KMS-11 (cell line): ENCODE measurements around the gene MILR1.

Source experiments
- H2AFZ ChIP-seq: fragments of 200-600 bp; sonication (generic); 2 replicates; pipeline ENCODE4 v1.6.1; 2016; ENCODE audit warnings: antibody characterized with exemption, mixed run types, low read depth
- H3K27ac ChIP-seq: fragments of 200-600 bp; sonication (generic); 2 replicates; pipeline ENCODE4 v1.6.1; 2016; ENCODE audit warnings: mild to moderate bottlenecking, mixed run types
- H3K27me3 ChIP-seq: fragments of 200-600 bp; sonication (generic); 2 replicates; pipeline ENCODE4 v1.6.1; 2017; ENCODE audit warnings: mild to moderate bottlenecking, low read depth, mixed run types, moderate library complexity; ENCODE audit not compliant: insufficient read depth
- H3K36me3 ChIP-seq: fragments of 200-600 bp; sonication (generic); 2 replicates; pipeline ENCODE4 v1.6.1; 2017; ENCODE audit warnings: mild to moderate bottlenecking, mixed run types; ENCODE audit not compliant: insufficient read depth
- H3K4me1 ChIP-seq: fragments of 200-600 bp; sonication (generic); 2 replicates; pipeline ENCODE4 v1.6.1; 2016; ENCODE audit warnings: mild to moderate bottlenecking, low read depth, mixed run types; ENCODE audit not compliant: poor library complexity, severe bottlenecking
- H3K4me2 ChIP-seq: fragments of 200-600 bp; sonication (generic); 2 replicates; pipeline ENCODE4 v1.7.0; 2016; ENCODE audit warnings: mild to moderate bottlenecking, mixed run types
- H3K4me3 ChIP-seq: fragments of 200-600 bp; sonication (generic); IDR thresholded peaks from 2 replicates; pipeline ENCODE4 v1.6.1; 2017; ENCODE audit warnings: low read depth, low read length, mixed read lengths; ENCODE audit not compliant: insufficient read depth
- H3K79me2 ChIP-seq: fragments of 200-600 bp; sonication (generic); 2 replicates; pipeline ENCODE4 v1.6.1; 2016; ENCODE audit warnings: low read depth, mixed run types; ENCODE audit not compliant: insufficient read depth
- H3K9ac ChIP-seq: fragments of 200-600 bp; sonication (generic); 2 replicates; pipeline ENCODE4 v1.6.1; 2016; ENCODE audit warnings: mild to moderate bottlenecking, mixed run types
- H4K20me1 ChIP-seq: fragments of 200-600 bp; sonication (generic); 2 replicates; pipeline ENCODE4 v1.6.1; 2016; ENCODE audit warnings: mild to moderate bottlenecking, mixed run types; ENCODE audit not compliant: insufficient read depth
- CTCF ChIP-seq: fragments of 200-600 bp; sonication (generic); conservative IDR thresholded peaks from 2 replicates; pipeline ENCODE4 v1.6.1; 2017; ENCODE audit warnings: low read depth, mild to moderate bottlenecking, antibody characterized with exemption, low read length, moderate library complexity, mixed read lengths

MILR1 gene, protein sequence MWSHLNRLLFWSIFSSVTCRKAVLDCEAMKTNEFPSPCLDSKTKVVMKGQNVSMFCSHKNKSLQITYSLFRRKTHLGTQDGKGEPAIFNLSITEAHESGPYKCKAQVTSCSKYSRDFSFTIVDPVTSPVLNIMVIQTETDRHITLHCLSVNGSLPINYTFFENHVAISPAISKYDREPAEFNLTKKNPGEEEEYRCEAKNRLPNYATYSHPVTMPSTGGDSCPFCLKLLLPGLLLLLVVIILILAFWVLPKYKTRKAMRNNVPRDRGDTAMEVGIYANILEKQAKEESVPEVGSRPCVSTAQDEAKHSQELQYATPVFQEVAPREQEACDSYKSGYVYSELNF

DNA sequence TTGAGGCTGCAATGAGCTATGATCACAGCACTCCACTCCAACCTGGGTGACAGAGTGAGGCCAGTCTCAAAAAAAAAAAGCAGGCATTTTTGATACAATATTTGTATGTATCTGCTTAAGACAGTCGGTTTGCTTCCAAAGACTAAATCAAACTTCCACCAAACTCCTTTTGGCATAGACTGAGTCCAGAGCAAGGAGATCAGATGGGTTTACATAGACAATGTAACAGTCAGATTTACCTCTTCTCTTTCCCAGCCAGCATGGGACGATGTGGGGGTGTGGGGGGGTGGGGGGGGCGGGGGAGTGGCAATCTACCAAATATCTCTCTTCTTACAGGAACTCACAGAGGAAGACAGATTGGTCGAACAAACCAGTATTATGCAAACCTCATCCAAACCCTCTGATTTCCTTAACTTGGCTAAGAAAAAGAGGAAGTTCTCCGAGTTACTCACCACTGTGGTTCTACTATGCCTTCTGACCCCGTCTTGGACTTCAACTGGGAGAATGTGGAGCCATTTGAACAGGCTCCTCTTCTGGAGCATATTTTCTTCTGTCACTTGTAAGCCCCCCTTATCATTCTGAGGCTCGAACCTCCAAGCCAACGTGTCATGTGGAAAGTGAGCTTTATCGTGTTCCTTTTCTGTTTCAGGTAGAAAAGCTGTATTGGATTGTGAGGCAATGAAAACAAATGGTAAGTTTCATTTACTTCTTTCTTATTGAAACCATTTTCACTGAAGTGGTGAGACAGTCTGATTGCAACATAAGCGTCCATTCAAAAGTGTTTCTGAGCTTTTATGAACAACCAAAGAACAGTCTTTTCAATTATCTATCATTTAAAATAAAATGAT is at the start of gene MILR1:
Gene MILR1 (plus strand): TSS at position 451 of the 848 bp plus-strand sequence. CDS start 54 bp downstream, at position 505.
- H3K27ac ChIP-seq = no peak within 1 kb of the TSS
- H3K4me3 ChIP-seq = no peak within 1 kb of the TSS
- H2AFZ ChIP-seq = no peak within 1 kb of the TSS
- no peak within 1 kb of the TSS for H3K4me2 ChIP-seq
- no peaks in the 10 kb centered on the region for H3K4me1 ChIP-seq
- no peaks in the 10 kb centered on the region for H3K79me2 ChIP-seq
- no peak for TF ChIP-seq CTCF
- no peaks in the 10 kb centered on the region for H4K20me1 ChIP-seq
- H3K36me3 ChIP-seq = no peaks in the 10 kb centered on the region
- no peaks in the 10 kb centered on the region for H3K27me3 ChIP-seq
- no peak within 1 kb of the TSS for H3K9ac ChIP-seq

- Histone ChIP-seq H4K20me1 (no peaks in the 10 kb centered on the region), H3K79me2 (no peaks in the 10 kb centered on the region), H3K4me2 (no peak overlapping the region), H3K4me3 (no peak overlapping the region), H3K36me3 (no peaks in the 10 kb centered on the region), H3K27me3 (no peaks in the 10 kb centered on the region), H3K9ac (no peak overlapping the region), H2AFZ (no peak overlapping the region), H3K4me1 (no peaks in the 10 kb centered on the region), H3K27ac (no peak overlapping the region)
- TF ChIP-seq CTCF = no peak
Measured at GRCh38 chr17:64399767-64400156, 49.2 kb upstream of the MILR1 start.

GRCh38 chr17:64400642-64401041 is 48.3 kb upstream of the MILR1 start:
- Histone ChIP-seq H3K9ac (no peak overlapping the region), H3K4me3 (no peak overlapping the region), H4K20me1 (no peaks in the 10 kb centered on the region), H3K27ac (no peak overlapping the region), H3K4me2 (no peak overlapping the region), H3K36me3 (no peaks in the 10 kb centered on the region), H3K79me2 (no peaks in the 10 kb centered on the region), H2AFZ (no peak overlapping the region), H3K27me3 (no peaks in the 10 kb centered on the region), H3K4me1 (no peaks in the 10 kb centered on the region)
- TF ChIP-seq CTCF = no peak

- Histone ChIP-seq H3K4me1 (no peaks in the 10 kb centered on the region), H3K27me3 (no peaks in the 10 kb centered on the region), H3K36me3 (no peaks in the 10 kb centered on the region), H3K4me3 (no peak overlapping the region), H3K9ac (no peak overlapping the region), H3K27ac (no peak overlapping the region), H3K79me2 (no peaks in the 10 kb centered on the region), H3K4me2 (no peak overlapping the region), H4K20me1 (no peaks in the 10 kb centered on the region), H2AFZ (no peak overlapping the region)
- TF ChIP-seq CTCF = no peak
Measured at GRCh38 chr17:64401244-64401860, 47.6 kb upstream of the MILR1 start.
